Nephron (organoid): ENCODE measurements around the gene FUCA1.

Source experiments
- H3K27ac Mint-ChIP-seq, 3 experiments: 2 replicates each; pipeline ENCODE4 v1.8.0; 2020; ENCODE audit warnings: mixed read lengths in 3 of 3, mild to moderate bottlenecking in 2 of 3, moderate library complexity in 1 of 3
- H3K27me3 Mint-ChIP-seq: 2 replicates; pipeline ENCODE4 v1.8.0; 2021; ENCODE audit warnings: low read depth, mild to moderate bottlenecking, moderate library complexity, mixed read lengths
- H3K36me3 Mint-ChIP-seq: 2 replicates; pipeline ENCODE4 v1.8.0; 2020; ENCODE audit warnings: low read depth, mixed read lengths
- H3K4me1 Mint-ChIP-seq: 2 replicates; pipeline ENCODE4 v1.8.0; 2020; ENCODE audit warnings: mixed read lengths
- H3K4me3 Mint-ChIP-seq, 3 experiments: 2 replicates each; pipeline ENCODE4 v1.8.0; 2020; ENCODE audit warnings: mild to moderate bottlenecking in 3 of 3, mixed read lengths in 3 of 3, moderate library complexity in 2 of 3
- H3K9me3 Mint-ChIP-seq: 2 replicates; pipeline ENCODE4 v1.8.0; 2020; ENCODE audit warnings: mixed read lengths
- CTCF ChIP-seq, 3 experiments: fragments of 200-600 bp; sonication (generic); IDR thresholded peaks; one replicate each; pipeline ENCODE4 v1.5.0; 2021; ENCODE audit warnings: antibody characterized with exemption in 3 of 3; ENCODE audit not compliant: unreplicated experiment in 3 of 3

The FUCA1 gene

GRCh38 chr1:23825076-23825761 lies 42.9 kb downstream of the FUCA1 start, which contains the start of gene HMGCL:
TSS of gene HMGCL (minus strand) at chr1:23825429. CDS start at chr1:23825415, 14 bp downstream.
- Mint-ChIP-seq H3K36me3 (no peaks in the 10 kb centered on the region), H3K4me3 (peak within 1 kb of the TSS; percentile 96 to 100 (median 99)), H3K4me1 (peaks cover 11% of the 10 kb centered on the region), H3K27ac (peak within 1 kb of the TSS; percentile 96 to 98 (median 96)), H3K27me3 (no peaks in the 10 kb centered on the region), H3K9me3 (no peaks in the 10 kb centered on the region)
- TF ChIP-seq CTCF (IDR thresholded peaks at IDR 0.05; ENCODE audit: unreplicated experiment in 3 of 3): no peak

- TF ChIP-seq CTCF (IDR thresholded peaks at IDR 0.05; ENCODE audit: unreplicated experiment in 3 of 3): no peak
- Mint-ChIP-seq H3K9me3 (no peaks in the 10 kb centered on the region), H3K4me1 (peaks cover 11% of the 10 kb centered on the region), H3K4me3 (peak overlapping the region; percentile 96 to 100 (median 99)), H3K27ac (peak overlapping the region; percentile 96 to 98 (median 96)), H3K27me3 (no peaks in the 10 kb centered on the region), H3K36me3 (no peaks in the 10 kb centered on the region)
Observed at GRCh38 chr1:23824711-23825075, 43.4 kb downstream of the FUCA1 start.

- Mint-ChIP-seq H3K4me1 (peaks cover 11% of the 10 kb centered on the region), H3K27ac (peak overlapping the region in 2 of 3 experiments; percentile 96 to 98), H3K36me3 (no peaks in the 10 kb centered on the region), H3K4me3 (peak overlapping the region; percentile 96 to 100 (median 99)), H3K27me3 (no peaks in the 10 kb centered on the region), H3K9me3 (no peaks in the 10 kb centered on the region)
- no peak for TF ChIP-seq CTCF (IDR thresholded peaks at IDR 0.05; ENCODE audit: unreplicated experiment in 3 of 3)
Observed at GRCh38 chr1:23823767-23824166, 44.3 kb downstream of the FUCA1 start.

- H3K4me1 Mint-ChIP-seq: no peaks in the 10 kb centered on the region
- no peaks in the 10 kb centered on the region for H3K9me3 Mint-ChIP-seq
- no peaks in the 10 kb centered on the region for H3K27me3 Mint-ChIP-seq
- no peak overlapping the region for H3K4me3 Mint-ChIP-seq
- H3K36me3 Mint-ChIP-seq: peaks cover 20% of the 10 kb centered on the region
- H3K27ac Mint-ChIP-seq: no peak overlapping the region
- no peak for TF ChIP-seq CTCF (IDR thresholded peaks at IDR 0.05; ENCODE audit: unreplicated experiment in 3 of 3)
Observed at GRCh38 chr1:23817633-23818032, 50.5 kb downstream of the FUCA1 start.

GRCh38 chr1:23816906-23817305 lies 51.2 kb downstream of the FUCA1 start:
- H3K36me3 Mint-ChIP-seq: peaks cover 27% of the 10 kb centered on the region
- H3K9me3 Mint-ChIP-seq: no peaks in the 10 kb centered on the region
- no peak overlapping the region for H3K4me3 Mint-ChIP-seq
- H3K27me3 Mint-ChIP-seq: no peaks in the 10 kb centered on the region
- no peak overlapping the region for H3K27ac Mint-ChIP-seq
- no peaks in the 10 kb centered on the region for H3K4me1 Mint-ChIP-seq
- TF ChIP-seq CTCF (IDR thresholded peaks at IDR 0.05; ENCODE audit: unreplicated experiment in 3 of 3): no peak

GRCh38 chr1:23816361-23816760 lies 51.7 kb downstream of the FUCA1 start:
- no peak for TF ChIP-seq CTCF (IDR thresholded peaks at IDR 0.05; ENCODE audit: unreplicated experiment in 3 of 3)
- H3K4me3 Mint-ChIP-seq: no peak overlapping the region
- H3K4me1 Mint-ChIP-seq: no peaks in the 10 kb centered on the region
- peaks cover 32% of the 10 kb centered on the region for H3K36me3 Mint-ChIP-seq
- no peaks in the 10 kb centered on the region for H3K9me3 Mint-ChIP-seq
- no peaks in the 10 kb centered on the region for H3K27me3 Mint-ChIP-seq
- H3K27ac Mint-ChIP-seq: no peak overlapping the region
